ENCODE results near the gene ERICH2.

DNA sequence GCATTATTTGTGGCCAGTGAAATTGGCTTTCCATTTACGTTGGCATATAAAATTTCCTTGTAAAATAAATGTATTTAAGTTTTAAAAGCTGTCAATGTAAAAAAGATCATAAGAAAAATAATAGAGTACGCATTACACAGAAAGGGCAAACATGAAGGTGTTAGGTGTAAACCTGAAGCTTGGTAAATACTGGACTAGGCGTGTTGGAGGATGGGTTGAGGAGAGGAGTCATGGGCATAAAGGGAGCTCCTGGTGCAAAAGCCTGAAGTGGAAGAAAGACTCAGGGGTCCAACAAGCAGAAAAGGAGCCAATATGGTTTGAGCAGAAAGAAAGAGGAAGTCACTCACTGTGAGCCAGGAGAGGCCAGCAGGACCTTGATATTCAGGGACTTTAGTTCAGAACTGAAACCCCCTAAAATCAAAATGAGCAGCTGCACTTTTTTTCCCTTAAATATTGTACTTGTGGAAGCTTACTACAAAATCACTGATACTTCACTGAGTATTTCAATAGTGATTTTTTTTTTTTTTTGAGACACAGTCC lies 30.6 kb upstream of the ERICH2 start:
- TF ChIP-seq, protein P1, sequence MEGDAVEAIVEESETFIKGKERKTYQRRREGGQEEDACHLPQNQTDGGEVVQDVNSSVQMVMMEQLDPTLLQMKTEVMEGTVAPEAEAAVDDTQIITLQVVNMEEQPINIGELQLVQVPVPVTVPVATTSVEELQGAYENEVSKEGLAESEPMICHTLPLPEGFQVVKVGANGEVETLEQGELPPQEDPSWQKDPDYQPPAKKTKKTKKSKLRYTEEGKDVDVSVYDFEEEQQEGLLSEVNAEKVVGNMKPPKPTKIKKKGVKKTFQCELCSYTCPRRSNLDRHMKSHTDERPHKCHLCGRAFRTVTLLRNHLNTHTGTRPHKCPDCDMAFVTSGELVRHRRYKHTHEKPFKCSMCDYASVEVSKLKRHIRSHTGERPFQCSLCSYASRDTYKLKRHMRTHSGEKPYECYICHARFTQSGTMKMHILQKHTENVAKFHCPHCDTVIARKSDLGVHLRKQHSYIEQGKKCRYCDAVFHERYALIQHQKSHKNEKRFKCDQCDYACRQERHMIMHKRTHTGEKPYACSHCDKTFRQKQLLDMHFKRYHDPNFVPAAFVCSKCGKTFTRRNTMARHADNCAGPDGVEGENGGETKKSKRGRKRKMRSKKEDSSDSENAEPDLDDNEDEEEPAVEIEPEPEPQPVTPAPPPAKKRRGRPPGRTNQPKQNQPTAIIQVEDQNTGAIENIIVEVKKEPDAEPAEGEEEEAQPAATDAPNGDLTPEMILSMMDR (IDR thresholded peaks at IDR 0.05): no peak
- TF ChIP-seq POLR2A (IDR thresholded peaks at IDR 0.05): no peak
